Hematopoietic multipotent progenitor cell treated with erythropoietin and hydrocortisone succinate and interleukin-3 and kit ligand, for 6 days (in vitro differentiated cells): ENCODE data around the gene CNTFR.

Experiments
- DNase-seq: peaks from one replicate; pipeline ENCODE4 v3.0.0-alpha.2; 2015

Gene CNTFR

DNA sequence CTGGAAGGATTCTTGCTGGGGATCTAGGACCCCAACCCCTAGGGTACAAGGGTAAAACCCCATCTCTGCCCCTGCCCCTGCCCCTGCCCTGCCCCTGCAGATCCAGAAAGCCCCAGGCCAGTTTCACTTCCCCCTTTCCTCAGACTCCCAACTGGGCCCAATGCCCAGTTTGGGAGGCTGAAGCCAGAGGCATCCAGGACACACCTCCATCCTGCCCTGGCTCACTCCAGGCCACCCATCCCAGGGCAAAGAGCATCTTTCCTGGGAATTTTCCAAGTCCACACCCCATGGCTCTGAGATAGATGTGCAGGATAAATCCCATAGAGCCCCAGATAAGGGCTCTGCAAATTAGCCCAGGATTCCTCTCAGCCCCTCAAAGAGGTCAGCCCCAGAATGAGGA is 17.4 kb downstream of the CNTFR start:
- DNase-seq: no peak

DNA sequence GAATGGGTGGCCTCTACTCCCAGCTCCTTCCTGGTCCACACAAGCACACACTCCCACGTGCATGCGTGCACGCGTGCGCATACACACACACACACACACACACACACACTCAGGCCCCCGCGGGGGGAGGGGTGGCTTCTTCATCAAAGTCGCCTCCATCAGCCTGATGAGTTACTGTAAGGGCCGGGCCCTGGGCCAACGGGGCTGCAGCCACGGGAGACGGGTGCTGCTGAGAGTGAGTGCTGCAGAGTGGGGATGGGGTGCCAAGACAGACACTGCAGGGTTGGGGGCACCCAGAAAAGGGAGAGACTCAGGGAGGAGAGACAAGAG is 18.1 kb downstream of the CNTFR start:
- DNase-seq: no peak

DNA sequence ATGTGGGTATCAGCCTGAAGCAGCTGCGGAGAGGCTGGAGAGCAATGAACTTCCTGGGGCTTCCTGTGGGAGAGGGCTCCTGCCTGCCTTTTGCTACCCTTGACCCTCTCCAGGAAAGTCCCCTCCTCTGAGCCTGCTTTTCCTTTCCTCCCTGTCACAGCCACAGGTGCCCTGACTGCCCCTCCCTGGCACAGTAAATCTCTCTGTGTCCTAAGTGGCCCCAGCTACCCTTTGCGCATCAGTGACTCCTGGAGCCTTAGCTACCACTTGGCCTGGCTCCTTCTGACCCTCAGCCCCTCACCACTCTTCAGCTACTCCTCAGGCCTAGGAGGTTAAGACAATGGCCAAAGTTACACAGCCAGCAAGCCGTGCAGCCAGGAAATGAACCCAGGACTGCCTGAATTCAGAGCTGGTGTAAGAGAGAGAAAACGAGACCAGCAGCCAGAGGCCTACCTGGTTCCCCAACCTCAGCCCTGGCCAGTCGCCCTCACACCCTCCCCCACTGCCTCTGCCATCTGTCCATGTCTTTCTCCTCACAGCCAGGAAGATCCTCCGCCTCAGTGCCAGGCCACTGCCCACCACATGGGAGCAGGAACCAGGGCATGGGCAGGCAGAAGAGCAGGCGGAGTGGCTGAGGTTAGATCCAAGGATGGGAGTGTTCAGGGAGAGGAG is 18.6 kb downstream of the CNTFR start:
- DNase-seq: no peak

DNA sequence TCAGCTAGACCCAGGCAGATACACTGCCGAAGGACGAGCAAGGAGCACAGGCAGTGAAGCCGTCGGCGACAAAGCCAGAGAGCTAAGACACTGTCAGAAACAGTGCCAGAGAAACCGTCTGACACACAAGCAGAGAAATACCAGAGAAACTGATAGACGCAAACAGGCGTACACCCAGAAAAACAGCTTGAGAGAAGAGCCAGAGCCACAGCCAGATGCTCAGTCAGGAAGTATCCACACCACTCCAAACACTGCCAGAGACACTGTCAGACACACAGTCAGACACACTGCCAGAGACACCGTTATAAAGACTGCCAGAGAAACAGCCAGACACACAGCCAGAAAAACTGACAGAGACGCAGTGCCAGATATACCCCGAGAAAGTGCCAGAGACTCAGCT is 19.1 kb downstream of the CNTFR start:
- DNase-seq: no peak

DNA sequence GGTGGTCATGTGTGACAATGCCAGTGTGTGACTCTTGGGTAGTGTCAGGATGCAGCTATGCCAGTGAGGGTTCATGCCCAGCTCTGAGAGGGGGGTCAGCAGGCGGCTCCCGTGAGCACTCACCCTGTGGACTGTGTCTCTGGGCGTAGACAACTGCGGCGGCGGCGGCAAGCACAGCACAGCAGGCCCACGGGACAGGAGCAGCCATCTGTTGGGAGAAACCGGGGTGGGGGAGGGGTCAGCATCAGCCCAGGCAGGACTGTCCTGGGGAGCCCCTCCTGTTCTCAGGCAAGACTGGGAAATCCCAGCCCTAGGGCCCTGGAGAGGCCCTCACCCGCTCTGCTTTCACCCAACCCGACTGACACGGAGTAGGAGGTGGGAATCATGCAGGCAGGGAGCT is 20.8 kb downstream of the CNTFR start:
- no peak for DNase-seq

DNA sequence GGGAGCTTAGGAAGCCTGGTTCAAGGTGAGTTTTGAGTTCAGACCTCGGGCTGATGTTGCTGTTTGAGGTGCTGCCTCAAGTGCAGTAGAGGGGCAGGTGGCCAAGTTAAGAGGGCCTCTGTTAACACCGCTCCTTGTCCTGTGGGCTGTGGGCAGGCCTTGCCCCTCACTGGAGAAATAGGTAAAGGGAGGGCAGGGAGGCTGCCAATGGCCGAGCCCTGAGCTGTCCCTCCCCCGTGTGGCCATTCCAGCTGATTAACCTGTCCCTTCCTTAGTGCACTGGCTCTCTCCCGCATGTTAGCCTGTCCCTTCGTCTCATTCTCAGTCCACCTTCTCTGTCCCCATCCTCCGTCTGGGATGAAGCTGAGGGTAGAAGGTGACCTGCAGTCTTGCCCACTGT is 21.4 kb downstream of the CNTFR start:
- DNase-seq: no peak

DNA sequence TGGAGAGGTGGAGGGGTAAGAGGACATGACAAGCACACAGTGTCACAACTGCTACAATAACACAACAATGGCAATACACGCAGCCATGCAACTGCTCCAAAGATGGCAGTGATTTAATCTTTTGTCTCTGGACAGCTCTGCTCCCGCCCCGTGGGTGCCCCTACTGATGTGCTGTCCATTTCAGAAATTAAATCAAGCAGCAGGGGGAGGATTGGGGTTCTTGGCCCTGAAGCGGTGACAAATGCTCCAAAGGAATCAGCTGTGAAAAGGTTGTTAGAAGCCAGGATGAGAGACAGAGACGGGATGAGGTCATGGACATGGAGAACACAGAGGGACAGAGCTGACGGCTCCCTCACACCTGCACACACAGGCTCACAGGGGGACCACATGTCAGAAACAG is 22.6 kb downstream of the CNTFR start:
- DNase-seq: no peak

DNA sequence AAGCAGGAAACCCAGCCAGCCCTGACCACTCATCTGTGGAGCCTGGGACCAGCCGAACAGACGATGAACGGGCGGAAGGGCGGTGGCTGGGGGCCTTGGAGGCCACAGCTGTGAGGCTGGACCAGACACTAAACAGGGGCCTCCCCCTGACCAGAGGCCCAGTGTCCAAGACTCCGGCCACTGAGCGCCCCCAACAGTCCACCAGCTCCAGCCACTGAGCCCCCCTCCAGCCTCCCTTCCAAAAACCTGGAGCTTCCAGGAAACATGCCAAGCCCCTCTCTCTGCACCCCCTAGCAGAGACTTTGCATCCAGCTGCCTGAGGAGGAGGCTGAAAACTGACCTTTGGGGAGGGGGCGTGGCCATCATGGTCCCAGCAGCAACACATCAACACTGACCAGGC is 23.2 kb downstream of the CNTFR start:
- DNase-seq: no peak

DNA sequence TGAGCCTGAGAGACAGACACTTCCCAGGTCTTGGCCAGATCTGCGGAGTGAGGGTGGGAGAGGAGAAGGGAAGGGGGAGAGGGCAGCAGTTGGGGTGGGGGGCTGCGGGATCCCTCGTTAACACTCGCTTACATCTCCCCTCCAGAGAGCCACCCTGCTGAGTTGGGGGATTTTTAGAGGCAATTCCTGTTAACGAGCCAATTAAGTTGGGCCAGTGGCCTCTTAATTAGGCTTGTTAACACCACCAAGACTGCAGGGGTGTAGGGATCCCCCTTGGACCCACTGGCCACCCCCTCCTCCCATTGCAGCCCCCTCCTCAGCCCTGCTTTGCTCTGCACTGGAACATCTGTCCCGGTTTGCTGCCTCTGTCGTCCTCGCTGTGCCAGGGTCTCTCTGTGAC is 23.7 kb downstream of the CNTFR start:
- DNase-seq: no peak

DNA sequence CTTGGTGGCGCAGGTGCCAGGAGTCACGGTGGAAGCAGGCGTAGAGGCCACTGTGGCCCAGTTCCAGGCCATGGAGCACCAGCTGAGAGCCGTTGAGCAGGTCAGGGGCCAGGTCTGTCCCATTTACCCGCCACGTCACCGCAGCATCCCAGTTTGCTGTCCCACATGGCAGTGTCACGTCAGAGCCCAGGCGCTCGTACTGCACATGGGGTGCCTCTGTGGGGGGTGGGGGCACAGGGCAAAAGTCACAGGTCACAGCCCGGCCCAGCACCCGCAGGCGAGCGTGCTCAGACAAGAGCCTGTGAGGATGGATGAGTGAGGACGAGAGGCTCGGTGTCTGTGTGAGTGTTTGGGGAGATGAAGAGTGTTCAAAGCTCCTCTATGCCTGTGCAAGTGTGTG is 24.9 kb downstream of the CNTFR start:
- no peak for DNase-seq

DNA sequence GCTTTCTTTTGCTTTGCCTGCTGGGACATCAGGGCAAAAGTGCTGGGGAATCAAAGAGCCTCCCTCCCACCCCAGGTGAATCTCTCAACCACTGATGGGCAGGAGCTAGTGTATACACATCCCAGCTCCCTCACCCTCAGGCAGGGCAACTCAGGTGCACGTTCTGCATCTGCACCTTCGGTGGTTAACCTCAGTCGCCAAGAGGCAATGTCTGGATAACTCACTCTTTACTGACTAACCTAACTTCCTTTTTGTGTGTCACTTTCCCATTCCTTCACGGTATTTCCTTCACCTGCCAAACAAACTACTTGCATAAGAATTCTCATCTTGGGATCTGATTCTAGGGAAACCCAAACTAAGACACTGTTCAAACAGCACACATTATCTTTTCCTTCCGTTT is 26.3 kb downstream of the CNTFR start:
- DNase-seq: no peak

DNA sequence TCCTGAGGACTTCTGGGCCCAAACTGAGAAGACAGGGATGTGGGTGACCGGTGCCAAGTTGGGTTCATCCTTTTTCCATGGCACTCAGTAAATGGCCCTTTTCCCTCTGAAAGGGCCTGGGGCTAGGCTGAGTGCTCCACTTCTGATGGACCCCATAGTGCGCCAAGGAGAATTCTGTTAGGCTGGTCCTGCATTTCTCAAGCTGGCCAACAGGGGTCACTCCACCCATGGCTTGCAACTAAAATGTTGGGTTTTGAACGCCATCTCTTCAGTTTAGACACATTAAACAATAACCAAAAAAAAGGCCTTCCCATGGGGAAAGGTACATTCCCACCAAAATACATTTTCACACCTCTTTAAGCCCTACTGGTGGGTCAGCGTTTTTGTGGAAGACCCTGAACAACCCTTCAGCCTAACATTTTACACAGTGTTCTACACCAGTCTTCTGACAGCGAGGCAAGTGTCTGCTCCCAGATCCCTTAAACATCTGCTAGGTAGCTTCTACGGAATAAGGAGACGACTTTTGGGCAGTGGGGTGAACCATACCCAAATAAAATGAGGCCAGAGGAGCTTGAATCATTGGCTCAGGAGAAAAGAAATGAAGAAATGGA is 27.3 kb downstream of the CNTFR start:
- DNase-seq: peak; percentile 39

DNA sequence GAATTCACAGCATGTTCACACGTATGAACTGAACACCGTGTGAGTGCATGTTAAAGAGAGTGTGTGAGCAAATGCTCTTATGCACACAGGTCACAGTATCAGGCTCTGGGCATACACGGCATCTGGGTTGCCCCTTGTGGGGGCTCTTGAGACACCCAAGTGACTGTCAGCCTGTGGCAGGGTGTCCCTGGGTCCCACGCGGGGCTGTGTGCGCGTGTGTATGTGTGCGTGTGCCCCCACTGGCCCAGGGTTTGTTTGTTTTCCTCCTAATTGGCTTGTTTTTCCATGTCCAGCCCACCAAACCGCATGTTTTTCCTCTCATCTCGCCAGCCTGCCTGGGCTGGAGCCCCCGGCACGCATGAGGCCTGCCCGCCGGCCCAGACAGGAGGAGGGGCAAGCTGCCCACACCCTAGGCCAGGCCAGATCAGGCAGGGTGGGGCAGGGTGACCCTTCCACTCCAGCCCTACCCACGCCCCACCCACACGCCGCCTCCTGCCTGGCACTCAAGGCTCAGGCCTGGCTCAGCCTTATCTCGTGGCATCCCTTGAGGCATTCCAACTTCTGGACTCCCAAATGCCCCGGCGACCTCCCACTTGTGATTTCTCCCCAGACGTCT is 28.8 kb downstream of the CNTFR start:
- no peak for DNase-seq

DNA sequence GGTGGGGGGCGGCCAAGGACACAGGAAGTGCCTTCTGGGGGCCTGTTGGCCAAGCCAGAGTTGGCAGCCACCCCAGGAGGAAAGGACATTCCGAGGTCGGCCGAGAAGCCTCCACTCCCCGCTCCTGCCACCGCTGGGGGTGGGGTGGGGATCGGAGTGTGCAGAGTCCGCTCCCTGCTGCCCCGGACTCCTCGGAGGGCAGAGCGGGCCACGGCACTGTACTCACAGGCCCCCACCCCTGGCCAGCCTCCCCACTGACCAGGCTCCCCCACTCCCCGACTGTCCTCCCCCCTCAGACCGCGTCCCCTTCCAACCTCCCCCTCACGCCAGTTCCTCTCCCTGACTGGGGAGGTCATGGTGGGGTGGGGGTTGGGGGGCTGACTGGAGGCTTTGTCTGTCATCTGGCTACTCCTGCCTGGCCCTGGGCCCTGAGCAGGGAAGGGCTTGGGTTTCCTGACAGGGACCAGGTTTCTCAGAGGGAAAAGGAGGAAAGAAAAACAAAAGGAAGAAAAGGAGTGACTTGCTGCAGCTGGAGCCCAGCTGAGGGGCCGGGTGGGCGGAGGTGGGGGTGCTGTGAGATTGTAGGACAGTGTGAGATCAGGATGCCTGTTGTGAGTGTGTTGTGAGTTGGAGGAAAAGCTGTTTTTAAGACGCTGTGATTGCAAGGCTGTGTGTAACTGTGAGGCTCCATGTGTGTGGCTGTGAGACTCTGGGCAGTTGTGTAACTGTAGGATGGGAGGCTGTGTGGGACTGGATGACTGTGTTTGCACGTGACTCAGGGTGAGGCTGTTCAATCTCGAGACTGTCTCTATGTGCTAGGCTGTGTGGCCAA is 29.7 kb downstream of the CNTFR start:
- DNase-seq: peak; percentile 14

DNA sequence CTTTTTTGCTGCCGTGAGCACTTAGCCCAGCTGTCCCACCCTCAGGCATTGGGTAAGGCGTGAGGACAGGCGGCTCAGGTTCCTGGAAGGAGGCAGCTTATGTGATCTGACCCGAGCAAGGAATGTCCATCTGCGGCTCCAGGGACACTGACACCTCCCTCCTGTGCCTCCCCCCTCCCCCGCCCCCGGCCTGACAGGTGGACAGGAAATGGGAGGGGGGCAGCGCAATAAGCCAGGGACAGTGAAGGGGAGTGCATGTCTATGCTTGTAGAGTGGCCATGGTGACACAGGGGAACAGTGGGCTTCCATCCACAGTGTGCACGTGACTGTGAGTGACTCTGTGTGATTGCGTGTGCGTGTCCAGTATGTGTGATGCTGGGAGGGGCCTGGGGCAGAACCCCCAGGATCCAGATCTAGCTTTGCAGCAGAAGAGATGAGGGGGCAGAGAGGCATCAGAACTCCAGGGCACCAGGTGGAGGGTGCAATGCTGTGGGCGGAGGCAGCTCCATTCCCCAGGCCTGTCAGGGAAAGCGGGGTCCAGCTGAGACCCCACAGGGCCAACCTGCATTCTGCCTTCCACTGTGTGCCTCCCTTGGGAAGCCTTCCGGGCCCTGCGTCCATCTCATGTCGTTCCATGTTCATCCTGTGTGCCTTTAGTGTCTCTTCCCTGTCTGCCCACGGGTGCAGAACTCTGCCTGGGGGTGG is 30.5 kb downstream of the CNTFR start:
- DNase-seq: no peak

DNA sequence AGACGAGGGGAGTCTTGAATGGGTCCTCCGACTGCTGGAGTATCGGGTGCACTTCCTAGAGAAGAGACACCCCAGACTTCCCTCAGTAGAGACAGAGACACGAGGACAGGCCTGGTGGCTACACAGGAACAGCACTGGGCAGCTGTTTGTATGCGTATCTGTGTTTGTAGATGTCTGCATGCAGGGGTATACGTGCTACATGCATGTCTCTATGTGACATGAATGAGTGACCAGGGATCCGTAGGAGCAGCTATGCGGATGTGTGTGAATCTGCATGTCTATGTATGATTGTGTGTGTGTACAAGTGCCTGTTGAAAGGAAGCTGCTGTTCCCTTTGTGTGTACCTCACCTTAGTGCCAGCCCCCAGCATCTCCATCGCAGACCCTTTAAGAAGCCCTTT is 31.2 kb downstream of the CNTFR start:
- DNase-seq: no peak

DNA sequence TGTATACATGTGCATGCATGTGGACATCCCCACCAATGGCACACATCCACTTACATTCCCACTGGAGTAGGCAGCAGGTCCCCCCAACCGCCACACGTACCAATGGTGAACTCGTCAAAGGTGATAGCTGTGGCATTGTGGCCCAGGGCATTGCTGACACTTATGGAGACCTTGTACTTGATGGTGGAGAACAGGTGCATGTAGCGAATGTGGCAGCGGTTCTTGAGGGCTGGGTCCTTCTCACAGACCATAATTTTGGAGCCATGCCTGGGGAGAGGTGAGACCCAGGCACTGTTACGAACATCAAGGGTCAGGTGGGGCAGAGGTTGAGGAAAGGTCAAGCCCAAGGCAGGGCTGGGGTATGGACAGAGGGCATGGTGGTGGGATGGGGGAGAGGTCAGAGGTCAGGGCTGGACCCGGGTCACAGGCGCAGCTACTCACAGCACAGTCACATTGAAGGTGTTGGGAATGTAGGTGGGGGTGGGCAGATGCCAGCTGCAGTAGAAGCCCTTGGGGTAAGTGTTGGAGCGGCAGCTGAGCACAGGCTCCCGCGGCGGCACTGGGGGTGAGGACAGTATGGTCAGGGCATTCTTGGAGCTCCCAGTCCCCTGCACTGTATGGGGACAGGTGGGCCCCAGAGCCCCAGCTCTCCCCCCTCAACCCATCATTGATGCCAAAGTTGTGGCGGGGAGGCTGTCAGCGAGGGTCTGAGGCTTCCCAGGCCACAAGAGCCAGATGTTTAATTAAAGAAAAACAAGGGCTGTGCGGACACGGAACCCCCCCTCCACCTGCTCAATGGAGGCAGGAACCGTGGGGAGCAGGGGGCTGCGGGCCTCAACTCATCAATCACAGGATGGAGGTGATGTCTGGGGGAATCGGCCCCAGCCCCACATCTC is 31.9 kb downstream of the CNTFR start:
- DNase-seq: no peak

DNA sequence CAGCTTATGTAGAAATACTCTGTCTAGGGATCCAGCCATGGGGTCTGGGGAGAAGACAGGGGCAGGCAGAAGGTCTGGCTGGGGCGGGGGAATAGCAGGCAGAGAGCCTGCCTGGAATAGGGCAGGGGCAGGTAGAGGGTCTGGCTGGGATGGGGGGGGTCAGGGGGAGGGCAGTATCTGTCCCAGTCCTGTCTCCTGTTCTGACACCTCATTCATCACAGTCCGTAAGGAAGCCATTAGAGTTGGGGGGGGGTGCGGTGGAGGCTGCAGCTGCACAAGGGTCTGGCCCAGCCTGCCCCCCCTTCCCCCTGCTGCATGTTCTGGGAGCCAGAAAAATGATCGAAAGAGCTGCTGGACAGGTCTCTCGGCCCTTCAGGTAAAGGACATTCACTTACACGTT is 32.6 kb downstream of the CNTFR start:
- DNase-seq: no peak

DNA sequence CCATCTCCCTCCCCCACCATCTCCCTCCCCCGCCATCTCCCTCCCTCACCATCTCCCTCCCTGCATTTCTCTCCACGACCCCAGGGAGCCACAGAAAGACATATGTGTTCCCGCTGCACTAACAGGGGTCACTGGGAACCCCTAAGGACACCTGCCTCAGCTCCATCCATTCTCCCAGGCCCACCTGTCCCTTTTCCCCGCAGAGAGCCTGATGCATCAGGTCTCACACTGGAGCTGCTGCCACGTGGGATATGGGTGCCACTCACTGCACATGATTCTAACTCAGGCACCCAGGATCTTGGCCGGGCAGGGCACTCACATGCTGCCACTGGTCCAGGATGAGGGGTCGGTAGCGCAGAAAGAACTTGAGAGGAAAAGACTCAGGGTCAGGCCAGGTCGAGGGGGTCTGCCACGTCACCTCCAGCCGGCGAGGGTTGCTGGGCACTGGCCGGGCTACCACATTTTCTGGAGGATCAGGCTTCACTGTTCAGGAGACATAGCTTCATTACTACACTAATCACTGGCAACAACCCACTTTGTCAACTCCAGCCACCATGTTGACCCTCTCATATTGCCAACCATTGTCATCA is 33.5 kb downstream of the CNTFR start:
- no peak for DNase-seq

DNA sequence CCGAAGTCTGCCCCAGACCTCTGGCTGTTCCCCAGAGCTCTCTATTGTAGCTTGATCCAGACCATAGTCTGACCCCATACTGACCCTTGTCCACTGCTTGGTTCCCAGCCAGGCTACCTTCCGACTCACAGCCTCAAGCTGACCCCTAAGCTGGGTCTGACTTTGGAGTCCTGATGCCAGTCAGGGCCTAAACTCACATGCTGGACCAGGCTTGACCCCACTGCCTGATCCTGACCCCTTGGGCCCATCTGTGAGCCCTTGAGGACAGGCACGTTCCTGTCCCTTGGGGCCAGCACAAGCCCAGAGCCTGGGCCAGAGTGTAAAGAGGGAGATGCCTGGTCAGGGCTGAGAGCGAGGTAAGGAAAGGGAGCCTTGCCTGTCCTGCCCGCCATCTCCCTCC is 34.0 kb downstream of the CNTFR start:
- DNase-seq: no peak

DNA sequence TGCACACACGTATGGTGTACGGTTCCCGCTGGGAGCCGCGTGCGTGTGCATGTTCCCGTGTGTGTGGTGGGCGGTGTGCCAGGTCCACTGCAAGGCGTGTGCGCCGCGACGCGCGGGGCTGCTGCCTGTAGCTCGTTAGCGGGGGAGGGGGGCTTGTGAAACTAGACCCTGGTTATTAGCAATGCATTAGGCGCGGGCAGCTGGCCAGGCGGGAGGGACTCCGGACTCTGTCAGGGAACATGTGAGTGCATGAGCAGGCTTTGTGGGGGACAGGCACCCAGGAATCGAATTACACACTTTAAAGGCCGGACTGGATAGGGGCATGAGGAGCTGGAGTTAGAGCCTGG is 34.5 kb downstream of the CNTFR start:
- no peak for DNase-seq
